HEK293T (cell line): ENCODE data around the gene NPHP4.
A peak's percentile ranks its signal among the peaks of the same experiment; 100 is the strongest.
"Not testable (repeated sequence)": the region's sequence is repeated elsewhere in the genome, so short reads cannot be mapped to it uniquely, and the experiment has no call there.

Experiments
- CTCF ChIA-PET: fragments of 350-600 bp; formaldehyde crosslinking; extraction: SDS; loops from one replicate; lab custom pipeline; 2021; ENCODE audit warnings: antibody characterized with exemption, inconsistent platforms; lab: Yijun Ruan, JAX
- POLR2A ChIA-PET: fragments of 350-600 bp; formaldehyde crosslinking; extraction: SDS; loops from one replicate; lab custom pipeline; 2020; ENCODE audit warnings: antibody characterized with exemption, inconsistent platforms; lab: Yijun Ruan, JAX
- DNase-seq: peaks from one replicate; pipeline ENCODE4 v3.0.0; 2012; ENCODE audit warnings: mixed read lengths; ENCODE audit errors: extremely low spot score
- ARNT ChIP-seq: fragments of 450-650 bp; IDR thresholded peaks from 2 replicates; pipeline ENCODE4 v1.6.1; 2017; ENCODE audit warnings: mild to moderate bottlenecking
- BHLHE40 ChIP-seq: fragments of 450-650 bp; IDR thresholded peaks from 2 replicates; pipeline ENCODE4 v1.6.1; 2016; ENCODE audit warnings: mild to moderate bottlenecking, moderate library complexity, borderline replicate concordance
- CTBP1 ChIP-seq: fragments of 450-650 bp; IDR thresholded peaks from 2 replicates; pipeline ENCODE4 v1.6.1; 2016; ENCODE audit warnings: borderline replicate concordance
- ELF4 ChIP-seq: fragments of 450-650 bp; IDR thresholded peaks from 2 replicates; pipeline ENCODE4 v1.6.1; 2017; ENCODE audit warnings: antibody characterized with exemption
- FOXA1 ChIP-seq: fragments of 450-650 bp; IDR thresholded peaks from 2 replicates; pipeline ENCODE4 v1.6.1; 2016; ENCODE audit warnings: mild to moderate bottlenecking
- FOXK2 ChIP-seq: fragments of 450-650 bp; IDR thresholded peaks from 2 replicates; pipeline ENCODE4 v1.6.1; 2016; ENCODE audit warnings: mild to moderate bottlenecking
- FOXM1 ChIP-seq: fragments of 450-650 bp; IDR thresholded peaks from 2 replicates; pipeline ENCODE4 v1.6.1; 2017; ENCODE audit warnings: mild to moderate bottlenecking, borderline replicate concordance
- HDGF ChIP-seq: fragments of 450-650 bp; IDR thresholded peaks from 2 replicates; pipeline ENCODE4 v1.6.1; 2017; ENCODE audit warnings: antibody characterized with exemption, borderline replicate concordance
- L3MBTL2 ChIP-seq: fragments of 450-650 bp; conservative IDR thresholded peaks from 2 replicates; pipeline ENCODE4 v1.6.1; 2016; ENCODE audit warnings: mild to moderate bottlenecking
- LEF1 ChIP-seq: fragments of 450-650 bp; IDR thresholded peaks from 2 replicates; pipeline ENCODE4 v1.6.1; 2017; ENCODE audit warnings: mild to moderate bottlenecking, borderline replicate concordance
- NFRKB ChIP-seq: fragments of 450-650 bp; IDR thresholded peaks from 2 replicates; pipeline ENCODE4 v1.6.1; 2016; ENCODE audit warnings: mild to moderate bottlenecking, moderate library complexity
- SP1 ChIP-seq: fragments of 450-650 bp; IDR thresholded peaks from 2 replicates; pipeline ENCODE4 v1.6.1; 2017
- SUZ12 ChIP-seq: fragments of 450-650 bp; IDR thresholded peaks from 2 replicates; pipeline ENCODE4 v1.6.1; 2016; ENCODE audit warnings: mild to moderate bottlenecking
- TARDBP ChIP-seq: fragments of 450-650 bp; IDR thresholded peaks from 2 replicates; pipeline ENCODE4 v1.6.1; 2016
- ZNF384 ChIP-seq: fragments of 450-650 bp; IDR thresholded peaks from 2 replicates; pipeline ENCODE4 v1.6.1; 2016
- TF ChIP-seq, protein P1 (sequence below): fragments of 450-650 bp; IDR thresholded peaks from 2 replicates; pipeline ENCODE4 v1.6.1; 2016

Gene NPHP4

DNA sequence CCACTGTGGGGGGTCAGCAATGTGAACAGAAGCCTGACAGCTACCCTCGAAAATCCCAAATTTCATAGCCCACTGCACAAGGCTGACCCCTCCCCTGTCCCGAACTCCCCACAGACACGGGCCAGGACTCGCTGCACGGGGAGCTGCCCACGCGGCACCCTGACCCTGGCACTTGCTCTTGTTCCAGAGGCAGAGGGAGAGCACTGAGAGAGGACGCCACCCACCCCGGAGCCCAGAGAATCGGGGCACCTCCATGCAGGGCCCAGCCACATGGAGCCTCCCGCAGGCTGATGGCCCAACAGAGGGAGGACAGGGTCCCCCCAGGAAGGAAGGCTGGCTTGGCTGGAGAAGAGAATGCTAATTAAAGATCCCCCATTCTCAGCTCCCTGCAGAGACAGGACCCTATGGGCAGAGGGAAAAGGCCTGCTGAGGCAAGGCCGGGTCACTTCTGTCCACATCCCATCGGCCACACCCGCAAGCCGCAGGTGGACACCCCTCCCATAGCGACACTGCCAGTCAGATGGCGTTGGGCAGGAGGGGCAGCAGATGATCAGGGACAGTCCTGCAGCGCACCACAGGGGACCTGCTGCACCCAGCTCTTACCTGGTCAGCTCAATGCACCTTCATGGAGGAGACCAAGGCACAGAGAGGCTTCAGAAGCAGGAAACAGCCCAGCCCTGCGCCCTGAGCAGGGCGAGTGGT, 136.9 kb downstream of the NPHP4 start:
- no peak for DNase-seq
- no peak for TF ChIP-seq NFRKB
- CTCF ChIA-PET = no interaction called here
- POLR2A ChIA-PET = interaction anchor here (1.2 kb wide), 1 partner anchor 11 kb away, joined by 3 read pairs; no protein-coding TSS in a partner anchor

DNA sequence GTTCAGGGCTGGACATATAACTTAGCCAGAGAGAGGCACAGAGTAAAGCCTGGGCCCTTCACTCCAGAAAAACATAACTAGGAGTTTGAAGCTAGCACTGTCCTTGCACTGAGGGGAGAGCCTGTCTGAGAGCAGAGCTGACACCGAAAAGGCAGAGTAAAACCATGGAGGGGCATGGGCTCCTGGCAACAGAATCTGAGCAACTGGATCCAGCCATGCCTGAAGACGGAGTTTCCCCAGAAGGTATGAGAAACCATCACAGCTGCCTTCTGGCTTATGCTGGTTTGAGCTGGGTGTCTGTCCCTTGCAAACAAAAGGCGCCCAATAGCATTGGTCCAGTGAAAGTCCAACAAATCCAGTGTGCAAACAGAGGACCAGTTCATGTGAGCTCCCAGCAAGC, 137.5 kb downstream of the NPHP4 start:
- TF ChIP-seq ZNF384 (no peak), HDGF (no peak), CTBP1 (no peak), BHLHE40 (no peak), FOXM1 (no peak), LEF1 (no peak), L3MBTL2 (no peak), ARNT (no peak), TARDBP (no peak), FOXA1 (no peak), NFRKB (no peak), SUZ12 (no peak), SP1 (no peak), ELF4 (no peak), FOXK2 (no peak)
- TF ChIP-seq, protein P1, sequence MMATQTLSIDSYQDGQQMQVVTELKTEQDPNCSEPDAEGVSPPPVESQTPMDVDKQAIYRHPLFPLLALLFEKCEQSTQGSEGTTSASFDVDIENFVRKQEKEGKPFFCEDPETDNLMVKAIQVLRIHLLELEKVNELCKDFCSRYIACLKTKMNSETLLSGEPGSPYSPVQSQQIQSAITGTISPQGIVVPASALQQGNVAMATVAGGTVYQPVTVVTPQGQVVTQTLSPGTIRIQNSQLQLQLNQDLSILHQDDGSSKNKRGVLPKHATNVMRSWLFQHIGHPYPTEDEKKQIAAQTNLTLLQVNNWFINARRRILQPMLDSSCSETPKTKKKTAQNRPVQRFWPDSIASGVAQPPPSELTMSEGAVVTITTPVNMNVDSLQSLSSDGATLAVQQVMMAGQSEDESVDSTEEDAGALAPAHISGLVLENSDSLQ = no peak
- ChIA-PET CTCF (no interaction called here), POLR2A (interaction anchor here (1.2 kb wide), 1 partner anchor 10 kb away, joined by 3 read pairs; no protein-coding TSS in a partner anchor)
- no peak for DNase-seq

DNA sequence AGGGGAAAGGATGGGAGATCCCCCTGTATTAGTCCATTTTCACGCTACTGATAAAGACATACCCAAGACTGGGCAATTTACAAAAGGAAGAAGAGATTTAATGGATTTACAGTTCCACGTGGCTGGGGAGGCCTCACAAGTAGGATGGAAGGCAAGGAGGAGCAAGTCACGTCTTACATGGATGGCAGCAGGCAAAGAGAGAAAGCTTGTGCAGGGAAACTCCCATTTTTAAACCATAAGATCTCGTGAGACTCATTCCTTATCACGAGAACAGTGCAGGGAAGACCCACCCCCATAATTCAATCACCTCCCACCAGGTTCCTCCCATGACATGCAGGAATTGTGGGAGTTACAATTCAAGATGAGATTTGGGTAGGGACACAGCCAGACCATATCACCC, 138.4 kb downstream of the NPHP4 start:
- POLR2A ChIA-PET, CTCF ChIA-PET, DNase-seq: not testable (repeated sequence)

DNA sequence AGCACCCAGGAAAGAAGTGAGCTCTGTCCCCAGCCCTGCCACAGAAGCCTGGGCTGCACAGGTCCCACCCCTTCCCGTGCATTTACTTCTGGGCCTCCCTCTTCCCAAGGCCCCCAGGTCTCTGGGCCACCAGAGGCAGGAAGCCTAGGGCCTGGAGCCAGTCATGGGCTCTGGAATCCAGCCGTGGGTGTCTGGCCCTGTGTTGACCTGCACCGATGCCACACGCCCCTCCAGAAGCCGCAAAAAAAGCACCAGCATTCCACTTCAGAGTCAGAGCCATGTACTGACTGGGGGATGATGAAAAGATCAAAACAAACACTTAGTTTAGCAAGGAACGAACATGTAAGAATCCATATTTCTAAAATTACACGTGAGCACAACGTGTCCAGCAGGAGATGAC, 141.7 kb downstream of the NPHP4 start:
- TF ChIP-seq LEF1 (no peak), CTBP1 (no peak)
- TF ChIP-seq, protein P1 = no peak
- DNase-seq = no peak
- POLR2A ChIA-PET = no interaction called here
- CTCF ChIA-PET = no interaction called here

DNA sequence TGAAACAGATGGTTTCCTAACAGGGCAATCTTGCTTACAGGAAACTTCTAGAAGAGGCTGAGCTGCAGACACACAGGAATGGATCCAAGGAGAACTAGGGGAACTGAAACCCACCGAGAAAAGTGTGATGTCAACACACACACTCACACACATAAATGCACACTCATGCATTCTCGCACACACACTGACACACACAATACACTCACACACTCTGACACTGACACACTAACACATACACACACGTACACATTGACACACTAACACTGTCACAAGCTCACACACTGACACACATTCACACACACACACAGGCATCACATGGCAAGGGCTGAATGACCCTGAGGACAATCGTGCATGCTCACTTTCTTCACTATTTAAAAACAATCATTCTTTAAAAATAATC, 142.7 kb downstream of the NPHP4 start:
- ChIA-PET CTCF (no interaction called here), POLR2A (no interaction called here)
- TF ChIP-seq FOXM1 (no peak), FOXK2 (no peak), SUZ12 (no peak), L3MBTL2 (no peak), ELF4 (no peak), HDGF (no peak), CTBP1 (no peak), BHLHE40 (no peak), NFRKB (no peak), ZNF384 (no peak), ARNT (no peak), FOXA1 (no peak), LEF1 (no peak), TARDBP (no peak), SP1 (no peak)
- TF ChIP-seq, protein P1 = no peak
- no peak for DNase-seq

DNA sequence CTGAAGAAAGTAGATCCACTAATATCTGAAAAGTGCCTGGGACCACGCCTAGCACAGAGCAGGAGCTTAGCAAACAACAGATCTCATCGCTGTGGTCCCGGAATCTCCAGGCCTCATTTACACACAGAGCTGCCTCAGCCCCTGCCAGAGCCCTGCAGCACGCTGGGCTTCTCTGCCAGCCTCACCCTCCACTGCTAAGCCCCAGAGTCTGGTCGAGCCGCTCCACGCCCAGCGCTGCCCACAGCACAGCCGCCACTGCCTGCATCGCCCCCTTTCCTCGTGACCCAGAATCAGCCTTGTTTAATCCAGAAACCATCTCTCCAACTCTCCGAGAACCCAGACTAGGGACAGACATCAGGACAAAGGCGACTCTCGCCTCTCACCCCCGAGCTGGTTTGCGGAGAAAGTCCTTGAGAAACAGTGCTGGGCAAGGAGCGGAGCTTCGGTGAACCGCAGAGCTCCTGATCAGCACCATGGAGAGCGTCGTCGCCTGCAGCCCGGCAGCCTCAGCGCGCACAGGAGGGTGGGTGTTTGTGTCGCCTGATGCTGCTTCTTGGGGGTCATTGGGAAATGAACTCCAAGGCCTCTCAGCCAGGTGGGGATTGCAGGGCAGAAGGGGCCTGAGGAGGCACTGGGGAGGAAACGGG, 145.1 kb downstream of the NPHP4 start:
- DNase-seq = peak; percentile 74

More for the DNA sequence above, 145.1 kb downstream of the NPHP4 start:
- ChIA-PET POLR2A (no interaction called here), CTCF (no interaction called here)
- no peak for TF ChIP-seq ARNT
- TF ChIP-seq SP1 = no peak
- TF ChIP-seq FOXK2 = no peak
- TF ChIP-seq NFRKB = no peak
- no peak for TF ChIP-seq SUZ12
- TF ChIP-seq ZNF384 = no peak
- no peak for TF ChIP-seq ELF4
- TF ChIP-seq FOXM1 = no peak
- no peak for TF ChIP-seq LEF1
- TF ChIP-seq BHLHE40 = no peak
- no peak for TF ChIP-seq CTBP1
- TF ChIP-seq TARDBP = no peak
- TF ChIP-seq L3MBTL2 = no peak
- TF ChIP-seq HDGF = no peak
- TF ChIP-seq, protein P1 = no peak
- no peak for TF ChIP-seq FOXA1
